ENCODE measurements around the gene PLCB1. TPM values are rescaled to one million over a fixed set of nuclear protein-coding genes. Genes with fewer than 3 reads are reported as not detected.

PLCB1 gene
- total and polyA plus RNA-seq, 10 of the 15 experiments (the other 5 are each of a cell fraction or from before 2014, with no cell fraction given): 0.05 to 5.3 (median 0.17) TPM; not detected in 1

- TF ChIP-seq IRF4 (IDR thresholded peaks at IDR 0.05; ENCODE audit: low read depth, low read length): no peak
- no peak for TF ChIP-seq MEF2A (IDR thresholded peaks at IDR 0.05; ENCODE audit: insufficient read depth, low read depth, low read length)
- TF ChIP-seq EZH2 (IDR thresholded peaks at IDR 0.05; ENCODE audit: borderline replicate concordance, control insufficient read depth, low read depth, low read length): no peak
- no peak for TF ChIP-seq MYC (IDR thresholded peaks at IDR 0.05; ENCODE audit: insufficient read depth, insufficient read length, insufficient replicate concordance, low read length, severe bottlenecking)
- TF ChIP-seq KLF5 (IDR thresholded peaks at IDR 0.05; ENCODE audit: partially characterized antibody): no peak
- TF ChIP-seq ZNF592 (IDR thresholded peaks at IDR 0.05): no peak
- TF ChIP-seq SRF (IDR thresholded peaks at IDR 0.05; ENCODE audit: low read depth in 2 of 2, low read length in 2 of 2): no peak
- no peak for TF ChIP-seq MTA3 (IDR thresholded peaks at IDR 0.05; ENCODE audit: borderline replicate concordance, low read length)
- TF ChIP-seq RB1 (IDR thresholded peaks at IDR 0.05; ENCODE audit: borderline replicate concordance): no peak
- TF ChIP-seq RAD21 (IDR thresholded peaks at IDR 0.05; ENCODE audit: insufficient read depth, low read depth, low read length): no peak
- no peak for TF ChIP-seq ZNF217 (IDR thresholded peaks at IDR 0.05)
- TF ChIP-seq PAX8 (IDR thresholded peaks at IDR 0.05): no peak
- no peak for TF ChIP-seq TARDBP (IDR thresholded peaks at IDR 0.05; ENCODE audit: borderline replicate concordance)
Observed at GRCh38 chr20:8115436-8115835, 16.6 kb upstream of the PLCB1 start.

More at GRCh38 chr20:8115436-8115835, 16.6 kb upstream of the PLCB1 start:
- ChIA-PET RAD21 (ENCODE audit: unreplicated experiment) (no interaction called here), CTCF (interaction anchor here (1.1 kb wide), 1 partner anchor 607 kb away, joined by 3 read pairs; no protein-coding TSS in a partner anchor), POLR2A (no interaction called here), SMC1A (ENCODE audit: uncharacterized antibody, unreplicated experiment) (no interaction called here)
- Histone ChIP-seq H3K79me2 (ENCODE audit: control insufficient read depth, insufficient read depth, low read length) (no peaks in the 10 kb centered on the region), H3K9ac (ENCODE audit: control insufficient read depth, insufficient read depth, low read length) (no peak overlapping the region), H3K9me3 (replicated peaks; ENCODE audit: control insufficient read depth, insufficient read depth, low read length) (no peaks in the 10 kb centered on the region), H2AFZ (ENCODE audit: control insufficient read depth, low read depth, low read length) (no peak overlapping the region), H4K20me1 (ENCODE audit: control insufficient read depth, insufficient read depth) (no peaks in the 10 kb centered on the region), H3K36me3 (ENCODE audit: control insufficient read depth in 2 of 2, insufficient read depth in 2 of 2, low read length in 1 of 2) (no peaks in the 10 kb centered on the region), H3K4me3 (no peak overlapping the region), H3K27ac (ENCODE audit: control insufficient read depth, insufficient read depth) (no peak overlapping the region), H3K4me1 (ENCODE audit: control insufficient read depth, insufficient read depth, low read length) (no peaks in the 10 kb centered on the region), H3K27me3 (replicated peaks in 1 of 2; ENCODE audit: control insufficient read depth in 2 of 2, insufficient read depth in 2 of 2, low read length in 1 of 2) (no peaks in the 10 kb centered on the region), H3K4me2 (ENCODE audit: control insufficient read depth, insufficient read depth) (no peak overlapping the region)
- FAIRE-seq (no peak), ATAC-seq (no peak), DNase-seq (ENCODE audit: low read depth, low spot score) (no peak)
- no TSS peak for BruUV-seq (replicated peaks)
- intact Hi-C loops (cut with micrococcal nuclease; ENCODE audit: unreplicated experiment) (no loop called here), in situ Hi-C loops (cut with MboI) (no loop called here)
